GM18511 (cell line): ENCODE data around the gene SLC22A17.
A peak's percentile ranks its signal among the peaks of the same experiment; 100 is the strongest.
"Not testable (repeated sequence)": the region's sequence is repeated elsewhere in the genome, so short reads cannot be mapped to it uniquely, and the experiment has no call there.

ENCODE experiments used
- ATAC-seq: cut with Tn5 transposase; IDR thresholded peaks from one replicate; pipeline ENCODE4 v1.9.1; 2021; ENCODE audit warnings: mild to moderate bottlenecking, moderate library complexity; ENCODE audit not compliant: unreplicated experiment

SLC22A17 gene

GRCh38 chr14:23346693-23347405 lies 5.8 kb downstream of the SLC22A17 start:
- ATAC-seq = no peak

GRCh38 chr14:23345987-23346692 lies 6.5 kb downstream of the SLC22A17 start:
- no peak for ATAC-seq

- no peak for ATAC-seq
Observed at GRCh38 chr14:23344481-23344880, 8.2 kb downstream of the SLC22A17 start.

GRCh38 chr14:23339506-23340268 lies 13.0 kb downstream of the SLC22A17 start:
- ATAC-seq = no peak

- no peak for ATAC-seq
Observed at GRCh38 chr14:23335623-23336022, 17.1 kb downstream of the SLC22A17 start.

- no peak for ATAC-seq
Observed at GRCh38 chr14:23327947-23328744, 24.5 kb downstream of the SLC22A17 start.

- no peak for ATAC-seq
Observed at GRCh38 chr14:23326491-23327332, 26.0 kb downstream of the SLC22A17 start.

GRCh38 chr14:23325746-23326145 lies 26.9 kb downstream of the SLC22A17 start:
- ATAC-seq = not testable (repeated sequence)

GRCh38 chr14:23324993-23325392 lies 27.7 kb downstream of the SLC22A17 start:
- no peak for ATAC-seq

- ATAC-seq = no peak
Observed at GRCh38 chr14:23324455-23324846, 28.2 kb downstream of the SLC22A17 start.

- no peak for ATAC-seq
Observed at GRCh38 chr14:23323838-23324454, 28.7 kb downstream of the SLC22A17 start.

- ATAC-seq = no peak
Observed at GRCh38 chr14:23322568-23323517, 29.8 kb downstream of the SLC22A17 start.

GRCh38 chr14:23321572-23322547 lies 30.8 kb downstream of the SLC22A17 start:
- peak; percentile 23 for ATAC-seq

GRCh38 chr14:23320584-23321571 lies 31.8 kb downstream of the SLC22A17 start, which contains the start of gene PABPN1:
Gene PABPN1 (plus strand): TSS chr14:23321457. CDS start chr14:23321470, 13 bp downstream.
- ATAC-seq = peak; percentile 88

GRCh38 chr14:23319746-23320583 lies 32.7 kb downstream of the SLC22A17 start:
- no peak for ATAC-seq
